Peyer's patch (tissue), 4 donors: ENCODE data around the gene BLOC1S3. TPM values are rescaled to one million over a fixed set of nuclear protein-coding genes. Genes with fewer than 3 reads are reported as not detected.

ENCODE experiments used
- DNase-seq, 3 donors: peaks; one replicate each; pipeline ENCODE4 v3.0.0-alpha.2; 2017 to 2019
- H3K27ac ChIP-seq, 4 donors: fragments of 200-600 bp; sonication (generic); one replicate each; pipeline ENCODE4 v1.5.1; 2016 to 2019
- H3K27me3 ChIP-seq, 2 donors: fragments of 200-600 bp; sonication (generic); one replicate each; pipeline ENCODE4 v1.5.1; 2019
- H3K36me3 ChIP-seq, 3 donors: fragments of 200-600 bp; sonication (generic); one replicate each; pipeline ENCODE4 v1.5.1; 2016 to 2019
- H3K4me1 ChIP-seq, 4 donors: fragments of 200-600 bp; sonication (generic); one replicate each; pipeline ENCODE4 v1.5.1; 2016 to 2019
- H3K4me3 ChIP-seq, 4 donors: fragments of 200-600 bp; sonication (generic); 1 replicate in 3 of 4; 2 replicates in 1 of 4; pipeline ENCODE4 v1.5.1; 2016 to 2019; ENCODE audit warnings: mild to moderate bottlenecking in 1 of 4
- H3K9me3 ChIP-seq, 4 donors: fragments of 200-600 bp; sonication (generic); one replicate each; pipeline ENCODE4 v1.5.1; 2016 to 2019; ENCODE audit warnings: mild to moderate bottlenecking in 1 of 4
- CTCF ChIP-seq, 6 experiments: fragments of 450-650 bp in 4 of 6; fragments of 200-600 bp in 2 of 6; sonication (generic) in 1 of 6; IDR thresholded peaks; one replicate each; pipeline ENCODE4 v1.5.1; 2017 to 2019; ENCODE audit warnings: antibody characterized with exemption in 6 of 6, mild to moderate bottlenecking in 3 of 6, moderate library complexity in 1 of 6
- POLR2A ChIP-seq, 2 donors: fragments of 450-650 bp; IDR thresholded peaks; one replicate each; pipeline ENCODE4 v1.5.1; 2017; ENCODE audit warnings: antibody characterized with exemption in 2 of 2, mild to moderate bottlenecking in 2 of 2, moderate library complexity in 2 of 2
- total RNA-seq, 4 donors: library from RNA; depleted of rRNA; stranded (reverse); fragments of >200 nt; gene quantifications; one replicate each; pipeline ENCODE4 v1.1.0, GENCODE V29; 2016

The BLOC1S3 gene
- total RNA-seq, 4 donors from 2014 or later, result 6.6 to 18.0 (median 10.3) TPM

- Histone ChIP-seq H3K27ac (peak overlapping the region in 1 of 4 donors; percentile 42), H3K4me3 (peak overlapping the region; percentile 22 to 46 (median 41)), H3K36me3 (no peaks in the 10 kb centered on the region), H3K27me3 (peaks cover 0 to 8% of the 10 kb centered on the region in 2 donors), H3K9me3 (no peaks in the 10 kb centered on the region), H3K4me1 (peaks cover 0 to 27% (median 23%) of the 10 kb centered on the region in 4 donors)
- DNase-seq, result peak; percentile 51 to 68 (median 63)
- TF ChIP-seq CTCF (IDR thresholded peaks at IDR 0.05) (no peak), POLR2A (IDR thresholded peaks at IDR 0.05) (no peak)
These were observed 25.9 kb upstream of the BLOC1S3 start for GRCh38 chr19:45152504-45153338.

DNA sequence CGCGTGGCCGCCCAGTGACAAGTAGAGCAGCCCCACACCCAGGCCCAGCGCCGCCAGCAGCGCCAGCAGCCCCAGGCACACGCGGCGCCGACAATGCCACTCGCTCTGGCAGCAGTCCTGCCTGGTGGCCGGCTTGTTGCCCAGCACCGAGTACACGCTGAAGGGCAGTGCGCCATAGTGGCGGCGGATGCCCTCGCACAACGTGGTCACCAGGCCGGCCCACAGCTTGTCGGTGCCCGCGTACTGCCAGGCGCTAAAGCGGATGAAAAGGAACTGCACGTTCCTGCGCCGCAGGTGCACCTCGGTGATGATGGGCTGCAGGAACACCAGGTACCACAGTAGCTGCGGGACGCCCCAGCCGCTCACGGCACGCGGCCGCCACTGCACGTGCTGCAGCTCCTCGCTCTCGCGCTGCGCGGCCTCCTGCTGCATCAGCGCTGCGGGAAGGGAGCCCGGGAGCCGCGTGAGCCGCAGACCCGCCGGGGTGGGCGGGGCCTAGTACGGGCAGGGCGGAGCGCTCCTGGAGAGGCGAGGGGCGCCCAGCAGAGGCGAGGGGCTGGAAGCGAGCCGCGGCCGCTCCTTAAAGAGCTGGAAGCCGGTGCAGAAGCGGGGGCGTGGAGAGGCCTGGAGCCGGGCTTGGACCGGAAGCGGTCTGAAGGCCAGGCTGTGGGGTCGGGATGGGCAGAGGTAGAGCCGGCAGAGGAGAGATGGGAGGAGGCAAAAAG lies 25.1 kb upstream of the BLOC1S3 start:
- no peaks in the 10 kb centered on the region for H3K9me3 ChIP-seq
- H3K4me3 ChIP-seq, result peak overlapping the region; percentile 22 to 46 (median 41)
- H3K27ac ChIP-seq, result peak overlapping the region in 1 of 4 donors; percentile 42
- no peak for DNase-seq
- H3K4me1 ChIP-seq, result peaks cover 0 to 27% (median 23%) of the 10 kb centered on the region in 4 donors
- peaks cover 0 to 8% of the 10 kb centered on the region in 2 donors for H3K27me3 ChIP-seq
- H3K36me3 ChIP-seq, result no peaks in the 10 kb centered on the region
- TF ChIP-seq POLR2A (IDR thresholded peaks at IDR 0.05), result no peak
- no peak for TF ChIP-seq CTCF (IDR thresholded peaks at IDR 0.05)

GRCh38 chr19:45154064-45154827 lies 24.3 kb upstream of the BLOC1S3 start:
- Histone ChIP-seq H3K27me3 (peaks cover 0 to 8% of the 10 kb centered on the region in 2 donors), H3K4me3 (peak overlapping the region in 2 of 4 donors; percentile 42 to 46), H3K9me3 (no peaks in the 10 kb centered on the region), H3K4me1 (peaks cover 0 to 27% (median 23%) of the 10 kb centered on the region in 4 donors), H3K36me3 (no peaks in the 10 kb centered on the region), H3K27ac (no peak overlapping the region)
- no peak for DNase-seq
- TF ChIP-seq POLR2A (IDR thresholded peaks at IDR 0.05) (no peak), CTCF (IDR thresholded peaks at IDR 0.05) (no peak)

- Histone ChIP-seq H3K36me3 (no peaks in the 10 kb centered on the region), H3K4me3 (no peak overlapping the region), H3K27ac (no peak overlapping the region), H3K27me3 (peaks cover 0 to 8% of the 10 kb centered on the region in 2 donors), H3K9me3 (no peaks in the 10 kb centered on the region), H3K4me1 (peaks cover 0 to 27% (median 23%) of the 10 kb centered on the region in 4 donors)
- TF ChIP-seq POLR2A (IDR thresholded peaks at IDR 0.05), result no peak
- no peak for TF ChIP-seq CTCF (IDR thresholded peaks at IDR 0.05)
- DNase-seq, result no peak
These were observed 22.5 kb upstream of the BLOC1S3 start for GRCh38 chr19:45156011-45156630.

GRCh38 chr19:45156751-45157150 lies 21.8 kb upstream of the BLOC1S3 start:
- peaks cover 0 to 26% (median 23%) of the 10 kb centered on the region in 4 donors for H3K4me1 ChIP-seq
- TF ChIP-seq POLR2A (IDR thresholded peaks at IDR 0.05) (no peak), CTCF (IDR thresholded peaks at IDR 0.05) (no peak)
- no peak overlapping the region for H3K4me3 ChIP-seq
- H3K27me3 ChIP-seq, result peaks cover 0 to 7% of the 10 kb centered on the region in 2 donors
- H3K36me3 ChIP-seq, result no peaks in the 10 kb centered on the region
- H3K27ac ChIP-seq, result no peak overlapping the region
- no peak for DNase-seq
- no peaks in the 10 kb centered on the region for H3K9me3 ChIP-seq
